ENCODE measurements around the gene MAGEA1. TPM values are rescaled to one million over a fixed set of nuclear protein-coding genes. Genes with fewer than 3 reads are reported as not detected.

Gene MAGEA1
- total RNA-seq, 4 donors from 2014 or later, result not detected

DNA sequence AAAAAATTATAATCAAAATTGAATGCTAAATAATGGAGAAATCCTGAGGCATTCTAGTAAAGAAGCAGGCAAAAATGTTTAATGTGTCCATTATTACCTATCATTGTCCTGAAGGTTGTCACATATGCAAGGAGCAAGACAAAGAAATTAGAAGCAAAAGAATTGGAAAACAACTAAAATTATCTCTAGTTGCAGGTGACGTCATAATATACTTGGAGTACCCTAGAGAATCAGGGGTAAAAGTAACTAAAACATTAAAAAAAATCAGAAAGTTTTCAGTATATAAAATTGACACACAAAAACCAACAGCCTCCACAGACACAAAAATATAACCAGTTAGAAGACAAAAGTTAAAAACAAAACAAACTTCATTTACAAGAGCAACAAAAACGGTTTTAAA is 21.4 kb downstream of the MAGEA1 start:
- H3K4me3 ChIP-seq, result no peak overlapping the region
- H3K4me1 ChIP-seq, result no peaks in the 10 kb centered on the region
- no peaks in the 10 kb centered on the region for H3K9me3 ChIP-seq
- TF ChIP-seq POLR2AphosphoS5 (IDR thresholded peaks at IDR 0.05) (no peak), POLR2A (IDR thresholded peaks at IDR 0.05) (no peak), EP300 (IDR thresholded peaks at IDR 0.05) (no peak)
- TF ChIP-seq, protein P1, sequence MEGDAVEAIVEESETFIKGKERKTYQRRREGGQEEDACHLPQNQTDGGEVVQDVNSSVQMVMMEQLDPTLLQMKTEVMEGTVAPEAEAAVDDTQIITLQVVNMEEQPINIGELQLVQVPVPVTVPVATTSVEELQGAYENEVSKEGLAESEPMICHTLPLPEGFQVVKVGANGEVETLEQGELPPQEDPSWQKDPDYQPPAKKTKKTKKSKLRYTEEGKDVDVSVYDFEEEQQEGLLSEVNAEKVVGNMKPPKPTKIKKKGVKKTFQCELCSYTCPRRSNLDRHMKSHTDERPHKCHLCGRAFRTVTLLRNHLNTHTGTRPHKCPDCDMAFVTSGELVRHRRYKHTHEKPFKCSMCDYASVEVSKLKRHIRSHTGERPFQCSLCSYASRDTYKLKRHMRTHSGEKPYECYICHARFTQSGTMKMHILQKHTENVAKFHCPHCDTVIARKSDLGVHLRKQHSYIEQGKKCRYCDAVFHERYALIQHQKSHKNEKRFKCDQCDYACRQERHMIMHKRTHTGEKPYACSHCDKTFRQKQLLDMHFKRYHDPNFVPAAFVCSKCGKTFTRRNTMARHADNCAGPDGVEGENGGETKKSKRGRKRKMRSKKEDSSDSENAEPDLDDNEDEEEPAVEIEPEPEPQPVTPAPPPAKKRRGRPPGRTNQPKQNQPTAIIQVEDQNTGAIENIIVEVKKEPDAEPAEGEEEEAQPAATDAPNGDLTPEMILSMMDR (IDR thresholded peaks at IDR 0.05), result no peak
- no peak overlapping the region for H3K27ac ChIP-seq
- no peaks in the 10 kb centered on the region for H3K27me3 ChIP-seq
- 52% methylated on average over 2 of the region's 2 CpGs for WGBS
- DNase-seq (ENCODE audit: low spot score in 2 of 2), result no peak
- no peaks in the 10 kb centered on the region for H3K36me3 ChIP-seq

DNA sequence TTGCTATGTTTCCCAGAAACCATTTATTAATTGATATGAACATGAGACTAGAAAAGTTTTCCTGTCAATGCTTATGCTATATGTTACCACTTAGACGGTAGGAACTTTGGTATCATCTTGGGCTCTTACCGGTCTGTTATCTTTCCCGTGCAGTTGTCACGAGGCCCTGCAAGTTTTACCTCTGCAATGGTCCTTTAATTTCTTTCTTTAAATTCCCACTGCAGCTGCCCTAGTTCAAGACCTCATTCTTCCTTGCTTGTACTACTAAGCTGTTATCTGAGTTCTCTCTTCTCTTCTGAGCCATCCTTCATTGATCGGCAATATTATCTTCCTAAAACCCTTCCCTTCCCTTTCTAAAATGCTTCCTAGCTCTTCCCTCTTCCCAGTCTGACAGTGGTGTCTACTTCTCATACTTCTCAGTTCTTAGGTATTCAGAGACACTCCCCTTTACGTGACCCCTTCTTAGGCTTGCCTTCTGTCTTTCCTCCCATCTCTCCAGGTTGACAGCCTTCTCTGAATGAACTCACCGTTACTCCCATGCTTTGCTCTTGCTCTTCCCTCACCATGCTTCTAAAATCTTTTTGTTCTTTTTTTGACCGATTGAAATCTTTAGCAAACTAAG is 27.5 kb downstream of the MAGEA1 start:
- Histone ChIP-seq H3K36me3 (no peaks in the 10 kb centered on the region), H3K27me3 (peaks cover 4% of the 10 kb centered on the region), H3K27ac (no peak overlapping the region), H3K4me3 (no peak overlapping the region), H3K4me1 (no peaks in the 10 kb centered on the region), H3K9me3 (no peaks in the 10 kb centered on the region)
- DNase-seq (ENCODE audit: low spot score in 2 of 2), result no peak
- TF ChIP-seq, protein P1 (IDR thresholded peaks at IDR 0.05), result no peak
- TF ChIP-seq EP300 (IDR thresholded peaks at IDR 0.05) (no peak), POLR2A (IDR thresholded peaks at IDR 0.05) (no peak), POLR2AphosphoS5 (IDR thresholded peaks at IDR 0.05) (no peak)
- WGBS, result 71% methylated on average over 8 of the region's 8 CpGs

DNA sequence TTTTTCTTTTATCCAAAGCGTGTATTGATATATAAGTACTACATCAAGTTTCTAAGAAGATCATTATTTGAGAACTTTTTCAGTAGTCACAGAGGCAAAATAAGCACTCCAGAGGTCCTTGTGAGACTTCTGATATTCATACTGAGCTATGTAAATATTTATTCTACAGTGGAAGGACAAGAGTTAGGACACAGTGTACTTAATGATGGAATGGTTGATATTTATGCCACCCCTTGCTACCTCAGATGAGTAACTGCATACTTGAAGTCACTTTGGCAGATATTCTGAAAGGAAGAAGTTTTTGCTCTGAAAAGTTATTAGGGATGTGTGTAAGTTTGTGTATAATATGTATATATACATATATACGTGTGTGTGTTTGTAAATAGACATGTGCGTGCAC is 30.3 kb downstream of the MAGEA1 start:
- Histone ChIP-seq H3K27ac (no peak overlapping the region), H3K4me3 (no peak overlapping the region), H3K36me3 (no peaks in the 10 kb centered on the region), H3K27me3 (peaks cover 4% of the 10 kb centered on the region), H3K9me3 (no peaks in the 10 kb centered on the region), H3K4me1 (no peaks in the 10 kb centered on the region)
- TF ChIP-seq POLR2AphosphoS5 (IDR thresholded peaks at IDR 0.05) (no peak), POLR2A (IDR thresholded peaks at IDR 0.05) (no peak), EP300 (IDR thresholded peaks at IDR 0.05) (no peak)
- TF ChIP-seq, protein P1 (IDR thresholded peaks at IDR 0.05), result no peak
- WGBS, result 86% methylated on average over 3 of the region's 3 CpGs
- no peak for DNase-seq (ENCODE audit: low spot score in 2 of 2)

DNA sequence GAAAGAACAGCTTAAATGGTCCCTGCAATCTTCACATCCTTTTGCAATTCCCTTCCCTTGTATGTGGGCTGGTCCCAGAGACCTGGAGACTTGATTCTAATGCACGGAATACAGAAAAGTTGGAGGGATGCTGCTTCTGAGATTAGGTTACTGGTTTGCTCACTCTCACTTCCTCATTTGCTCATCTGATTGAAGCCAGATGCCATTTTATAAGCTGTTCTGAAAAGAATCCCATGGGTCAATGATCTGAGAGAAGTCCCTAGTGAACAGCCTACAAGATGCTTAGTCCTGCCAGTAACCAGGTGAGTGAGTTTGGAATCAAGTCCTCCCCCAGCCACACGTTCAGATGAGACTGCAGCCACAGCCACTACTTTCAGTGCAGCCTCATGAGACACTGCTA is 35.9 kb downstream of the MAGEA1 start:
- Histone ChIP-seq H3K36me3 (no peaks in the 10 kb centered on the region), H3K27ac (no peak overlapping the region), H3K4me3 (no peak overlapping the region), H3K4me1 (no peaks in the 10 kb centered on the region), H3K9me3 (no peaks in the 10 kb centered on the region), H3K27me3 (peaks cover 4% of the 10 kb centered on the region)
- 47% methylated on average over 2 of the region's 2 CpGs for WGBS
- no peak for TF ChIP-seq POLR2A (IDR thresholded peaks at IDR 0.05)
- TF ChIP-seq, protein P1 (IDR thresholded peaks at IDR 0.05), result no peak
- no peak for TF ChIP-seq POLR2AphosphoS5 (IDR thresholded peaks at IDR 0.05)
- no peak for TF ChIP-seq EP300 (IDR thresholded peaks at IDR 0.05)
- DNase-seq (ENCODE audit: low spot score in 2 of 2), result no peak

DNA sequence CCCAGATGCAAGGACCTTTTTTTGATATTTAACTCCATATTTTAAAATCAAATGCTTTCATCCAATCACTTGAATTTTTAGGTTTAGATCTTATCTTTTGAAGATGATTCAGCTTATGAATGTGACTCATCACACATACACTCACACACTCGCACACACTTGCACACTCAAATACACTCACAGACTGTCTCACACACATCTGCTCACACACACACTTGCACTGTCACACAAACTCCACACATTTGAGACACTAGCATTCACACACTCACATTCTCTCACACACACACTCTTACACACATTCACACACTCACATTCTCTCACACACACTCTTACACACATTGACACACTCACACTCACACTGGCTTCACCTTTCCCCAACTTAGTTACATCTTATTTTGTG is 37.8 kb downstream of the MAGEA1 start:
- Histone ChIP-seq H3K9me3 (no peaks in the 10 kb centered on the region), H3K27me3 (no peaks in the 10 kb centered on the region), H3K27ac (no peak overlapping the region), H3K4me3 (no peak overlapping the region), H3K36me3 (no peaks in the 10 kb centered on the region), H3K4me1 (no peaks in the 10 kb centered on the region)
- TF ChIP-seq EP300 (IDR thresholded peaks at IDR 0.05), result no peak
- TF ChIP-seq, protein P1 (IDR thresholded peaks at IDR 0.05), result no peak
- TF ChIP-seq POLR2AphosphoS5 (IDR thresholded peaks at IDR 0.05), result no peak
- TF ChIP-seq POLR2A (IDR thresholded peaks at IDR 0.05), result no peak
- 46% methylated on average over 1 of the region's 1 CpG for WGBS
- no peak for DNase-seq (ENCODE audit: low spot score in 2 of 2)

All from suprapubic skin (tissue), 4 donors.